Measurements from ENCODE around the gene PHLPP1. TPM values are rescaled to one million over a fixed set of nuclear protein-coding genes. Genes with fewer than 3 reads are reported as not detected.

PHLPP1 gene
- total RNA-seq, 5 donors from 2014 or later (not counting 1 experiment from before 2014, with no cell fraction given), result 6.9 to 11.5 (median 7.4) TPM

- Histone ChIP-seq H3K27ac (ENCODE audit: low read length) (no peak overlapping the region), H3K9me3 (no peaks in the 10 kb centered on the region), H3K36me3 (ENCODE audit: control insufficient read depth in 2 of 2, extremely low read depth in 1 of 2, insufficient read depth in 1 of 2, low read length in 1 of 2) (no peaks in the 10 kb centered on the region), H3K4me1 (ENCODE audit: control insufficient read depth in 1 of 2, extremely low read depth in 1 of 2, insufficient read depth in 2 of 2, low read length in 2 of 2) (no peaks in the 10 kb centered on the region), H3K27me3 (replicated peaks in 1 of 2; ENCODE audit: control insufficient read depth in 2 of 2, extremely low read depth in 1 of 2, insufficient read depth in 2 of 2, low read length in 1 of 2) (peaks cover 0 to 16% of the 10 kb centered on the region in 2 experiments), H3K4me3 (ENCODE audit: control insufficient read depth in 1 of 2, extremely low read depth in 1 of 2, low read length in 1 of 2) (no peak overlapping the region)
- Mint-ChIP-seq H3K4me3 (no peak overlapping the region), H3K9me3 (no peaks in the 10 kb centered on the region), H3K4me1 (no peaks in the 10 kb centered on the region), H3K27ac (no peak overlapping the region), H3K27me3 (peaks cover 13 to 26% of the 10 kb centered on the region in 2 donors), H3K36me3 (no peaks in the 10 kb centered on the region)
- WGBS (ENCODE audit: insufficient coverage), result no CpG with 5 or more reads among the region's 1 CpG
- ATAC-seq (replicated peaks in 1 of 4) (no peak), DNase-seq (no peak)
- POLR2A ChIA-PET, result no interaction called here
- CTCF ChIA-PET, result no interaction called here
These were observed 275.3 kb downstream of the PHLPP1 start for GRCh38 chr18:62990653-62991052.

- DNase-seq, result no peak
These were observed 276.0 kb downstream of the PHLPP1 start for GRCh38 chr18:62991389-62991788.

GRCh38 chr18:62991959-62992358, 276.6 kb downstream of the PHLPP1 start:
- peaks cover 13 to 26% of the 10 kb centered on the region in 2 donors for H3K27me3 Mint-ChIP-seq
- no peaks in the 10 kb centered on the region for H3K4me1 ChIP-seq (ENCODE audit: control insufficient read depth in 1 of 2, extremely low read depth in 1 of 2, insufficient read depth in 2 of 2, low read length in 2 of 2)
- ATAC-seq (replicated peaks in 1 of 4) (no peak), DNase-seq (no peak)
- peaks cover 0 to 16% of the 10 kb centered on the region in 2 experiments for H3K27me3 ChIP-seq (replicated peaks in 1 of 2; ENCODE audit: control insufficient read depth in 2 of 2, extremely low read depth in 1 of 2, insufficient read depth in 2 of 2, low read length in 1 of 2)
- no peak overlapping the region for H3K27ac Mint-ChIP-seq
- no peaks in the 10 kb centered on the region for H3K9me3 Mint-ChIP-seq
- WGBS (ENCODE audit: insufficient coverage), result 90% methylated on average over 11 of the region's 18 CpGs
- H3K36me3 ChIP-seq (ENCODE audit: control insufficient read depth in 2 of 2, extremely low read depth in 1 of 2, insufficient read depth in 1 of 2, low read length in 1 of 2), result no peaks in the 10 kb centered on the region
- H3K4me3 Mint-ChIP-seq, result no peak overlapping the region
- H3K36me3 Mint-ChIP-seq, result no peaks in the 10 kb centered on the region
- no peaks in the 10 kb centered on the region for H3K4me1 Mint-ChIP-seq
- ChIA-PET POLR2A (no interaction called here), CTCF (no interaction called here)
- no peaks in the 10 kb centered on the region for H3K9me3 ChIP-seq
- H3K4me3 ChIP-seq (ENCODE audit: control insufficient read depth in 1 of 2, extremely low read depth in 1 of 2, low read length in 1 of 2), result no peak overlapping the region
- no peak overlapping the region for H3K27ac ChIP-seq (ENCODE audit: low read length)

More at GRCh38 chr18:62991389-62991788, 276.0 kb downstream of the PHLPP1 start:
- H3K4me3 Mint-ChIP-seq, result no peak overlapping the region
- H3K27me3 ChIP-seq (replicated peaks in 1 of 2; ENCODE audit: control insufficient read depth in 2 of 2, extremely low read depth in 1 of 2, insufficient read depth in 2 of 2, low read length in 1 of 2), result peaks cover 0 to 16% of the 10 kb centered on the region in 2 experiments
- WGBS (ENCODE audit: insufficient coverage), result no CpG with 5 or more reads among the region's 8 CpGs
- H3K9me3 Mint-ChIP-seq, result no peaks in the 10 kb centered on the region
- H3K9me3 ChIP-seq, result no peaks in the 10 kb centered on the region
- H3K4me3 ChIP-seq (ENCODE audit: control insufficient read depth in 1 of 2, extremely low read depth in 1 of 2, low read length in 1 of 2), result no peak overlapping the region
- peaks cover 13 to 26% of the 10 kb centered on the region in 2 donors for H3K27me3 Mint-ChIP-seq
- H3K27ac ChIP-seq (ENCODE audit: low read length), result no peak overlapping the region
- H3K36me3 ChIP-seq (ENCODE audit: control insufficient read depth in 2 of 2, extremely low read depth in 1 of 2, insufficient read depth in 1 of 2, low read length in 1 of 2), result no peaks in the 10 kb centered on the region
- no peaks in the 10 kb centered on the region for H3K36me3 Mint-ChIP-seq
- no peak for ATAC-seq (replicated peaks in 1 of 4)
- ChIA-PET CTCF (no interaction called here), POLR2A (no interaction called here)
- H3K27ac Mint-ChIP-seq, result no peak overlapping the region
- no peaks in the 10 kb centered on the region for H3K4me1 Mint-ChIP-seq
- no peaks in the 10 kb centered on the region for H3K4me1 ChIP-seq (ENCODE audit: control insufficient read depth in 1 of 2, extremely low read depth in 1 of 2, insufficient read depth in 2 of 2, low read length in 2 of 2)

GRCh38 chr18:62992877-62993365, 277.6 kb downstream of the PHLPP1 start:
- Mint-ChIP-seq H3K4me3 (no peak overlapping the region), H3K4me1 (no peaks in the 10 kb centered on the region), H3K27ac (no peak overlapping the region), H3K36me3 (no peaks in the 10 kb centered on the region), H3K27me3 (peaks cover 13 to 26% of the 10 kb centered on the region in 2 donors), H3K9me3 (no peaks in the 10 kb centered on the region)
- H3K4me3 ChIP-seq (ENCODE audit: control insufficient read depth in 1 of 2, extremely low read depth in 1 of 2, low read length in 1 of 2), result no peak overlapping the region
- ATAC-seq (replicated peaks in 1 of 4) (no peak), DNase-seq (no peak)
- no peak overlapping the region for H3K27ac ChIP-seq (ENCODE audit: low read length)
- ChIA-PET POLR2A (no interaction called here), CTCF (no interaction called here)
- H3K36me3 ChIP-seq (ENCODE audit: control insufficient read depth in 2 of 2, extremely low read depth in 1 of 2, insufficient read depth in 1 of 2, low read length in 1 of 2), result no peaks in the 10 kb centered on the region
- H3K9me3 ChIP-seq, result no peaks in the 10 kb centered on the region
- no peaks in the 10 kb centered on the region for H3K4me1 ChIP-seq (ENCODE audit: control insufficient read depth in 1 of 2, extremely low read depth in 1 of 2, insufficient read depth in 2 of 2, low read length in 2 of 2)
- peaks cover 0 to 16% of the 10 kb centered on the region in 2 experiments for H3K27me3 ChIP-seq (replicated peaks in 1 of 2; ENCODE audit: control insufficient read depth in 2 of 2, extremely low read depth in 1 of 2, insufficient read depth in 2 of 2, low read length in 1 of 2)
- 88% methylated on average over 5 of the region's 6 CpGs for WGBS (ENCODE audit: insufficient coverage)

- no peaks in the 10 kb centered on the region for H3K36me3 ChIP-seq (ENCODE audit: control insufficient read depth in 2 of 2, extremely low read depth in 1 of 2, insufficient read depth in 1 of 2, low read length in 1 of 2)
- POLR2A ChIA-PET, result no interaction called here
- no peak overlapping the region for H3K27ac ChIP-seq (ENCODE audit: low read length)
- 83% methylated on average over 5 of the region's 9 CpGs for WGBS (ENCODE audit: insufficient coverage)
- no peak overlapping the region for H3K4me3 Mint-ChIP-seq
- H3K4me1 ChIP-seq (ENCODE audit: control insufficient read depth in 1 of 2, extremely low read depth in 1 of 2, insufficient read depth in 2 of 2, low read length in 2 of 2), result no peaks in the 10 kb centered on the region
- DNase-seq (no peak), ATAC-seq (replicated peaks in 1 of 4) (no peak)
- H3K9me3 ChIP-seq, result no peaks in the 10 kb centered on the region
- no peaks in the 10 kb centered on the region for H3K36me3 Mint-ChIP-seq
- H3K27ac Mint-ChIP-seq, result no peak overlapping the region
- peaks cover 0 to 28% of the 10 kb centered on the region in 2 experiments for H3K27me3 ChIP-seq (replicated peaks in 1 of 2; ENCODE audit: control insufficient read depth in 2 of 2, extremely low read depth in 1 of 2, insufficient read depth in 2 of 2, low read length in 1 of 2)
- no peaks in the 10 kb centered on the region for H3K4me1 Mint-ChIP-seq
- H3K27me3 Mint-ChIP-seq, result peaks cover 16 to 28% of the 10 kb centered on the region in 2 donors
- CTCF ChIA-PET, result no interaction called here
- H3K4me3 ChIP-seq (ENCODE audit: control insufficient read depth in 1 of 2, extremely low read depth in 1 of 2, low read length in 1 of 2), result no peak overlapping the region
- H3K9me3 Mint-ChIP-seq, result no peaks in the 10 kb centered on the region
These were observed 281.2 kb downstream of the PHLPP1 start for GRCh38 chr18:62996566-62996965.

- no peaks in the 10 kb centered on the region for H3K4me1 ChIP-seq (ENCODE audit: control insufficient read depth in 1 of 2, extremely low read depth in 1 of 2, insufficient read depth in 2 of 2, low read length in 2 of 2)
- peaks cover 0 to 27% of the 10 kb centered on the region in 2 experiments for H3K27me3 ChIP-seq (replicated peaks in 1 of 2; ENCODE audit: control insufficient read depth in 2 of 2, extremely low read depth in 1 of 2, insufficient read depth in 2 of 2, low read length in 1 of 2)
- no peaks in the 10 kb centered on the region for H3K36me3 ChIP-seq (ENCODE audit: control insufficient read depth in 2 of 2, extremely low read depth in 1 of 2, insufficient read depth in 1 of 2, low read length in 1 of 2)
- DNase-seq (no peak), ATAC-seq (replicated peaks in 1 of 4) (no peak)
- Mint-ChIP-seq H3K27ac (no peak overlapping the region), H3K36me3 (no peaks in the 10 kb centered on the region), H3K9me3 (no peaks in the 10 kb centered on the region), H3K4me3 (no peak overlapping the region), H3K27me3 (peaks cover 13 to 26% of the 10 kb centered on the region in 2 donors), H3K4me1 (no peaks in the 10 kb centered on the region)
- H3K27ac ChIP-seq (ENCODE audit: low read length), result no peak overlapping the region
- ChIA-PET CTCF (no interaction called here), POLR2A (no interaction called here)
- H3K9me3 ChIP-seq, result no peaks in the 10 kb centered on the region
- 85% methylated on average over 3 of the region's 4 CpGs for WGBS (ENCODE audit: insufficient coverage)
- no peak overlapping the region for H3K4me3 ChIP-seq (ENCODE audit: control insufficient read depth in 1 of 2, extremely low read depth in 1 of 2, low read length in 1 of 2)
These were observed 281.7 kb downstream of the PHLPP1 start for GRCh38 chr18:62997076-62997475.

GRCh38 chr18:62998443-62998842, 283.1 kb downstream of the PHLPP1 start:
- no peaks in the 10 kb centered on the region for H3K9me3 ChIP-seq
- H3K36me3 ChIP-seq (ENCODE audit: control insufficient read depth in 2 of 2, extremely low read depth in 1 of 2, insufficient read depth in 1 of 2, low read length in 1 of 2), result no peaks in the 10 kb centered on the region
- no peak for ATAC-seq (replicated peaks in 1 of 4)
- peaks cover 0 to 14% of the 10 kb centered on the region in 2 experiments for H3K27me3 ChIP-seq (replicated peaks in 1 of 2; ENCODE audit: control insufficient read depth in 2 of 2, extremely low read depth in 1 of 2, insufficient read depth in 2 of 2, low read length in 1 of 2)
- Mint-ChIP-seq H3K27me3 (peaks cover 12 to 22% of the 10 kb centered on the region in 2 donors), H3K4me1 (no peaks in the 10 kb centered on the region), H3K36me3 (no peaks in the 10 kb centered on the region), H3K9me3 (no peaks in the 10 kb centered on the region), H3K27ac (no peak overlapping the region), H3K4me3 (no peak overlapping the region)
- POLR2A ChIA-PET, result interaction anchor here in 1 of 2 donors (0.6 kb wide), 1 partner anchor 279 kb away, joined by 3 read pairs; no protein-coding TSS in a partner anchor
- CTCF ChIA-PET, result no interaction called here
- no peak for DNase-seq
- H3K4me3 ChIP-seq (ENCODE audit: control insufficient read depth in 1 of 2, extremely low read depth in 1 of 2, low read length in 1 of 2), result no peak overlapping the region
- H3K27ac ChIP-seq (ENCODE audit: low read length), result no peak overlapping the region
- WGBS (ENCODE audit: insufficient coverage), result 93% methylated on average over 7 of the region's 7 CpGs
- no peaks in the 10 kb centered on the region for H3K4me1 ChIP-seq (ENCODE audit: control insufficient read depth in 1 of 2, extremely low read depth in 1 of 2, insufficient read depth in 2 of 2, low read length in 2 of 2)
